ENCODE results near the gene U2AF2.

GRCh38 chr19:55614711-55615542, 39.9 kb upstream of the U2AF2 start:
- TF ChIP-seq POLR2A (IDR thresholded peaks at IDR 0.05) (no peak), CTCF (IDR thresholded peaks at IDR 0.05) (no peak)

Data from vagina (tissue), 2 donors.